GM18951 (cell line): Measurements from ENCODE around the gene KRTAP10-3.
"Not testable (repeated sequence)": the region's sequence is repeated elsewhere in the genome, so short reads cannot be mapped to it uniquely, and the experiment has no call there.

Experiments used
- POLR2A ChIP-seq: IDR thresholded peaks from 4 replicates; pipeline ENCODE4 v1.6.1; 2011; ENCODE audit warnings: mild to moderate bottlenecking; ENCODE audit not compliant: insufficient read length, insufficient read depth; ENCODE audit errors: extremely low read depth
- in situ Hi-C: fragments of 300-500 bp; cut with MboI; formaldehyde crosslinking; loops from one replicate; pipeline ENCODE4 v1.12.0; 2022; ENCODE audit warnings: low sequenced_read_pairs, mixed read lengths, inconsistent platforms; ENCODE audit not compliant: unreplicated experiment

Gene KRTAP10-3

GRCh38 chr21:44594406-44594916, 35.9 kb upstream of the KRTAP10-3 start:
- TF ChIP-seq POLR2A = no peak
- in situ Hi-C loops = no loop called here

DNA sequence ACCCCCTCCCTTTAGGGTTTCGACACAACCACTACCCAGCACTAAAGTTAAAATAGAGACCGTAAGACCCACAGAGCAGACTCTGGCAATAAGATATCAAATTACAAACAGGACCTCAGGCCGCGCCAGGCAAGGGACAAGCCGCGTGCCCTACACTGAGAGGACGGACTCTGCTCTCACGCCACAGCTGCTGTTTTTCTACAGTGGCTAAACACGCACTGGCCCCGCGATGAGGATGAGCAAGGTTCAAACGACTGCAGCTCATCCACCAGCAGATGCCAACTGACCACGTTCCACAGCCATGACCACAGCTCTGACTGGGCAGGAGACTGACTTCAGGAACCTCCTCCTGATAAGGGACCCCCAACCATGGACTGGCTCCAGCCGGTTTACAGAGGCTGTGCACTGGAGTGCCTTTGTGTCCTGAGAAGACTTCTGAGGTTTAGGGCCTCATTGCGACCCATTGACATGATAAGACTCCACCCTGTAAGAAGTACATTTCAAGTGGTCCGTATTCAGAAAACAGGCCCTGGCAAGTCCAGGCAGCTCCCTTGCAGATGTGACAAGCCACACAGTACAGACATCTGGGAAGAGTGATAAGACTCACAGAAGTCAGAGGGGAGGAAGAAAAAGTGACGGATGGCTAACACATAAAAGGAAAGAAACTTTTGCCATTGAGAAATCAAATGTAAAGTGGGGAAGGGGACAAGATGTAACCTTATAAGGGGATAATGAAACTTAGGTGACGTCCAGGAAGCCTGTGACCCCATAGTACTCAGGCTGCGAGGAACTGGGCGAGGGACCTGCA, 35.2 kb upstream of the KRTAP10-3 start:
- TF ChIP-seq POLR2A = no peak
- in situ Hi-C loops = no loop called here

DNA sequence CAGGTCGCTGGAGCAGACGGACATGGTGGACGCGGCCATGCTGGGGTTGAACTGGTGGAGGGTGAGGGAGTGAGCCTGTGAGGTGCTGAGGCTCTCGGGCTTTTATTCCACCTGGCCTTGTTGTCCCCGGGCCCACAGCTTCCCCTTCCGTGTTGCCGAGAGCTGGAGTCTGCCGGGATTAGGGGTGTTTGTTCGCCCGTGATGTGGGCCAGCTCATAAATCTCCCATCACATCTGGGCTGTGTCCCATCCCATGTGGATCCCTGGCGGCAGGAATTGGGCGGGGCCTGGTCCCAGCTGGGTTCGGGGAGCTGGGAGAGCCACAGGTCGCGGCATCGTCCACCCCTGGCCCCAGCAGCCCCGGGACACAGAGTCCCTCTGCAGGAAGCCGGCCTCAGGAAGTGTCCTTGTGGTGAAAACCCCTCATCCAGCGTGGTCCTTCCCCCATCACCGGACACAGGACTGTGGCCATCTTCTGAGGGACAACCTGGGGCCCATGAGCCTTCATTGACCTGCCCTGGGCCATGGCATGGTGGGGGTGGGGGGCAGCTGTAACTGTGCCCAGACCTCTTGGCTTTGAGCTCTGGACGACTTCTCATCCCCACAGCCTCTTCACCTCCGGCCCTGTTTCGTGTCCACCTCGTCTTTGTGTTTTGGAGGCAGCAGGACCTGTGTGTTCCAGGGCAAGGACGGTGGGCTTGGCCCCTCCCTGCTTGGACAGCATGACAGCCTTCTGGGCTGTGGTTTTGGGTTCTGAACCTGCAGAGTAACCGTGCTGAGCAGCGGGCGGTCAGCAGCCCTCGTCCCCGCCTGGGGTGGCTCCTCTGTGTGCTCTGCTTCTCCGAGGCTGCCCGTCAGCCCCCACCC, 34.1 kb upstream of the KRTAP10-3 start, which contains the start of gene KRTAP10-6:
Gene KRTAP10-6 (minus strand): TSS at position 60 of the 866 bp plus-strand sequence. CDS start 21 bp downstream, at position 39.
- in situ Hi-C loops = no loop called here
- TF ChIP-seq POLR2A = no peak

GRCh38 chr21:44591801-44592130, 33.2 kb upstream of the KRTAP10-3 start:
- in situ Hi-C loops = not testable (repeated sequence)

- in situ Hi-C loops = not testable (repeated sequence)
These were observed 32.6 kb upstream of the KRTAP10-3 start for GRCh38 chr21:44590897-44591800.

- in situ Hi-C loops = no loop called here
- TF ChIP-seq POLR2A = no peak
These were observed 31.7 kb upstream of the KRTAP10-3 start for GRCh38 chr21:44590311-44590721.

GRCh38 chr21:44589586-44590305, 31.2 kb upstream of the KRTAP10-3 start:
- in situ Hi-C loops = no loop called here
- no peak for TF ChIP-seq POLR2A

DNA sequence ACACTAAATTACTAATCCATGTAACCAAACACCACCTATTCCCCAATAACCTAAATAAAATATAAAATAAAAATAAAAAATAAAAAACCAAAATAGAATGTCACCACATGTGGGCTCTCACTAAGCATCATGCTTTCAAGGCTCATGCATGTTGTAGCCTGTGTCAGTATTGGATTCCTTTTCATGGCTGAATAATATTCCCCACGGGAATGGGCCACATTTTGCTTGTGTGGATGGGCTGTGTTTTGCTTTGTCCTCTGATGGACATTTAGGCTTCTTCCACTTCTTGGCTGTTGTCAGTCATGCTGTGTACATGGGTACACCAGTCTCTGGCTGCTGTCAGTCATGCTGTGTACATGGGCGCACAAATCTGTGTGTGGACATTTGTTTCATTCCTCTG, 30.5 kb upstream of the KRTAP10-3 start:
- in situ Hi-C loops = no loop called here
- TF ChIP-seq POLR2A = no peak

GRCh38 chr21:44585892-44586291, 27.3 kb upstream of the KRTAP10-3 start:
- TF ChIP-seq POLR2A = no peak
- in situ Hi-C loops = no loop called here

DNA sequence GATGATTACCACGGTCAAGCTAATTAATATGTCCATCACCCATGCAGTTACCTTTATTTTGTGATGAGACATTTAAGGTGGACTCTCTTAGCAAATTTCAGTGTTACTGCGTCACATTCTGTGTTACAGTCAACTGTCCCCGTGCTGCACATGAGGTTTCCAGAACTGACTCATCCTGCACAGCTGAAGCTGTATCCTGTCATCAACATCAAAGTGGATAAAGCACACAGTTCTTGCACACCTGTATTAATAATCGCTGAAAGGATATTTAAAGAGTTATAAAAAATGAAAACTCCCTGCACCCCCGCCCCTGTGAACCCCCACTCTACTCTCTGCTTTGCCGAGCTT, 25.2 kb upstream of the KRTAP10-3 start:
- no peak for TF ChIP-seq POLR2A
- in situ Hi-C loops = no loop called here

- in situ Hi-C loops = no loop called here
- no peak for TF ChIP-seq POLR2A
These were observed 24.6 kb upstream of the KRTAP10-3 start for GRCh38 chr21:44583089-44583799.

GRCh38 chr21:44582055-44582454, 23.5 kb upstream of the KRTAP10-3 start:
- in situ Hi-C loops = no loop called here
- TF ChIP-seq POLR2A = no peak
